A549 treated with AZD2906 at 1 μM for 4 hours (cell line): ENCODE measurements around the gene OR5H6. TPM values are rescaled to one million over a fixed set of nuclear protein-coding genes. Genes with fewer than 3 reads are reported as not detected.

Experiments
- total RNA-seq: library from RNA; stranded (reverse); fragments of 200-300 nt; extraction: Qiagen RNA extraction; gene quantifications from 5 replicates; pipeline ENCODE4 v1.2.3, GENCODE V29; 2022

The OR5H6 gene
- not detected in 5 replicates for total RNA-seq

GRCh38 chr3:98263944-98264343, at the start of gene OR5H6:
Gene OR5H6, plus strand, starts transcription at chr3:98264244. Its CDS starts 89 bp downstream, at chr3:98264333.

GRCh38 chr3:98282205-98282604, 18.2 kb downstream of the OR5H6 start, which contains the start of gene OR5H2:
Gene OR5H2, plus strand, starts transcription at chr3:98282505. Its CDS starts 398 bp downstream, at chr3:98282903.

Other genes starting within 250 kb of the OR5H6 start
- gene GABRR3, start 228.9 kb upstream of the OR5H6 start, total RNA-seq: not detected in 5 replicates
- gene OR5AC2, start 177.1 kb upstream of the OR5H6 start, total RNA-seq: not detected in 5 replicates
- not detected in 5 replicates for gene OR5H1, start 133.5 kb upstream of the OR5H6 start, total RNA-seq
- not detected in 5 replicates for gene OR5H14, start 116.8 kb upstream of the OR5H6 start, total RNA-seq
- gene OR5H15, start 97.5 kb upstream of the OR5H6 start, total RNA-seq: not detected in 5 replicates
- not detected in 5 replicates for gene OR5H2, start 18.3 kb downstream of the OR5H6 start, total RNA-seq
- gene OR5K4, start 89.6 kb downstream of the OR5H6 start, total RNA-seq: not detected in 5 replicates
- gene OR5K3, start 126.4 kb downstream of the OR5H6 start, total RNA-seq: not detected in 5 replicates
- gene OR5K1, start 199.0 kb downstream of the OR5H6 start, total RNA-seq: not detected in 5 replicates
- not detected in 5 replicates for gene OR5K2, start 233.4 kb downstream of the OR5H6 start, total RNA-seq